PC-9 (cell line): Measurements from ENCODE around the gene SLC26A11. TPM values are rescaled to one million over a fixed set of nuclear protein-coding genes. Genes with fewer than 3 reads are reported as not detected.

Source experiments
- BruUV-seq: library from RNA; stranded (reverse); fragments of 400-500 nt; replicated peaks from 2 replicates; lab custom pipeline; 2021; lab: Mats Ljungman, UMichigan
- CTCF ChIA-PET: fragments of 300-600 bp; sonication (Branson Sonifier 250); formaldehyde crosslinking; loops from one replicate; lab custom pipeline; 2022; ENCODE audit warnings: antibody characterized with exemption; lab: Charles Lee
- POLR2A ChIA-PET: fragments of 300-600 bp; sonication (Branson Sonifier 250); formaldehyde crosslinking; loops from one replicate; lab custom pipeline; 2022; ENCODE audit warnings: antibody characterized with exemption; ENCODE audit not compliant: unreplicated experiment; lab: Charles Lee
- DNase-seq, 2 experiments: peaks; one replicate each; pipeline versions ENCODE4 v3.0.0 to v3.0.0-alpha.2; 2015 to 2022; ENCODE audit warnings: mixed read lengths in 1 of 2
- H2AFZ ChIP-seq: fragments of 200-600 bp; sonication (generic); 2 replicates; pipeline ENCODE4 v1.8.1; 2017; ENCODE audit warnings: antibody characterized with exemption
- H3F3A ChIP-seq: fragments of 200-600 bp; sonication (generic); 2 replicates; pipeline ENCODE4 v1.8.1; 2017; ENCODE audit warnings: antibody characterized with exemption, mild to moderate bottlenecking, low read depth; ENCODE audit not compliant: insufficient read depth
- H3K27ac ChIP-seq: fragments of 200-600 bp; sonication (generic); 2 replicates; pipeline ENCODE4 v1.6.1; 2016; ENCODE audit warnings: mixed run types
- H3K27me3 ChIP-seq: fragments of 200-600 bp; sonication (generic); 2 replicates; pipeline ENCODE4 v1.6.1; 2016; ENCODE audit warnings: low read depth, mixed run types; ENCODE audit not compliant: insufficient read depth
- H3K36me3 ChIP-seq: fragments of 200-600 bp; sonication (generic); 2 replicates; pipeline ENCODE4 v1.6.1; 2016; ENCODE audit warnings: low read depth, mixed run types
- H3K4me1 ChIP-seq: fragments of 200-600 bp; sonication (generic); replicated peaks from 2 replicates; pipeline ENCODE4 v1.6.1; 2016; ENCODE audit warnings: mixed run types; ENCODE audit not compliant: insufficient read depth
- H3K4me2 ChIP-seq: fragments of 200-600 bp; sonication (generic); 2 replicates; pipeline ENCODE4 v1.6.1; 2017; ENCODE audit warnings: mixed run types
- H3K4me3 ChIP-seq: fragments of 200-600 bp; sonication (generic); 2 replicates; pipeline ENCODE4 v1.6.1; 2016; ENCODE audit warnings: mixed run types
- H3K79me2 ChIP-seq: fragments of 200-600 bp; sonication (generic); 2 replicates; pipeline ENCODE4 v1.6.1; 2017; ENCODE audit warnings: low read depth, mixed run types
- H3K9me2 ChIP-seq: fragments of 200-600 bp; sonication (generic); 2 replicates; pipeline ENCODE4 v1.8.1; 2017; ENCODE audit warnings: mild to moderate bottlenecking; ENCODE audit not compliant: insufficient read depth
- H3K9me3 ChIP-seq: fragments of 200-600 bp; sonication (generic); 2 replicates; pipeline ENCODE4 v1.8.1; 2016; ENCODE audit warnings: low read depth; ENCODE audit not compliant: insufficient read depth
- H4K20me1 ChIP-seq: fragments of 200-600 bp; sonication (generic); 2 replicates; pipeline ENCODE4 v1.8.1; 2017; ENCODE audit not compliant: insufficient read depth
- CTCF ChIP-seq: fragments of 200-600 bp; sonication (generic); conservative IDR thresholded peaks from 2 replicates; pipeline ENCODE4 v1.6.1; 2017; ENCODE audit warnings: mixed run types, antibody characterized with exemption, mild to moderate bottlenecking, moderate library complexity
- EZH2 ChIP-seq: fragments of 200-600 bp; sonication (generic); IDR thresholded peaks from 2 replicates; pipeline ENCODE4 v1.8.0; 2017; ENCODE audit warnings: antibody characterized with exemption, low read depth
- intact Hi-C: fragments of 100-400 bp; cut with micrococcal nuclease; formaldehyde crosslinking; loops from one replicate; pipeline ENCODE4 v1.10.0; 2022; ENCODE audit not compliant: unreplicated experiment
- total RNA-seq: library from RNA; stranded (reverse); gene quantifications from 2 replicates; pipeline ENCODE4 v1.2.3, GENCODE V29; 2021

The SLC26A11 gene
- total RNA-seq, 1 experiment from 2014 or later: 12.4 TPM

- ChIA-PET POLR2A (interaction anchor here (0.6 kb wide), 1 partner anchor 37 kb away, joined by 6 read pairs; no protein-coding TSS in a partner anchor), CTCF (interaction anchor here (0.5 kb wide), 1 partner anchor 107 kb away, joined by 4 read pairs; no protein-coding TSS in a partner anchor)
- Histone ChIP-seq H4K20me1 (no peaks in the 10 kb centered on the region), H3K9me2 (no peaks in the 10 kb centered on the region), H3K27ac (peak overlapping the region; percentile 94), H3F3A (peaks cover 11% of the 10 kb centered on the region), H3K27me3 (no peaks in the 10 kb centered on the region), H2AFZ (no peak overlapping the region), H3K4me3 (no peak overlapping the region), H3K4me1 (peaks cover 32% of the 10 kb centered on the region), H3K9me3 (no peaks in the 10 kb centered on the region), H3K36me3 (no peaks in the 10 kb centered on the region), H3K4me2 (peak overlapping the region; percentile 66), H3K79me2 (no peaks in the 10 kb centered on the region)
- DNase-seq: peak in 1 of 2 experiments; percentile 73
- TF ChIP-seq CTCF (no peak), EZH2 (no peak)
- intact Hi-C loops: loop anchor here (1.0 to 5.0 kb wide), 6 partner anchors 34 to 247 kb away; partner anchors contain the start of genes EIF4A3, GAA, SGSH and SLC26A11
- BruUV-seq: TSS peak; percentile 86
Observed at GRCh38 chr17:80253631-80254395, 33.6 kb downstream of the SLC26A11 start.

- Histone ChIP-seq H3K4me3 (peak overlapping the region; percentile 38; the same call in 1 of the 2 replicates), H3K4me1 (peaks cover 41% of the 10 kb centered on the region), H4K20me1 (no peaks in the 10 kb centered on the region), H2AFZ (no peak overlapping the region), H3K36me3 (no peaks in the 10 kb centered on the region), H3K4me2 (peak overlapping the region; percentile 66), H3K9me2 (no peaks in the 10 kb centered on the region), H3F3A (peaks cover 11% of the 10 kb centered on the region), H3K9me3 (no peaks in the 10 kb centered on the region), H3K27ac (peak overlapping the region; percentile 94), H3K27me3 (no peaks in the 10 kb centered on the region), H3K79me2 (no peaks in the 10 kb centered on the region)
- BruUV-seq: no TSS peak
- intact Hi-C loops: loop anchor here (1.0 to 5.0 kb wide), 5 partner anchors 34 to 247 kb away; partner anchors contain the start of genes EIF4A3, GAA, SGSH and SLC26A11
- ChIA-PET CTCF (no interaction called here), POLR2A (interaction anchor here (0.6 kb wide), 1 partner anchor 36 kb away, joined by 6 read pairs; no protein-coding TSS in a partner anchor)
- TF ChIP-seq EZH2 (no peak), CTCF (no peak)
- peak; percentile 83 to 96 for DNase-seq
Observed at GRCh38 chr17:80254396-80255251, 34.4 kb downstream of the SLC26A11 start.

- H3F3A ChIP-seq: peaks cover 11% of the 10 kb centered on the region
- peak overlapping the region; percentile 94 for H3K27ac ChIP-seq
- no peak overlapping the region for H3K4me3 ChIP-seq
- intact Hi-C loops: no loop called here
- H3K9me2 ChIP-seq: no peaks in the 10 kb centered on the region
- H3K36me3 ChIP-seq: no peaks in the 10 kb centered on the region
- BruUV-seq: no TSS peak
- H4K20me1 ChIP-seq: no peaks in the 10 kb centered on the region
- POLR2A ChIA-PET: interaction anchor here (0.7 kb wide), 1 partner anchor 15 kb away, joined by 4 read pairs; no protein-coding TSS in a partner anchor
- peaks cover 42% of the 10 kb centered on the region for H3K4me1 ChIP-seq
- no peak overlapping the region for H3K4me2 ChIP-seq
- no peak for DNase-seq
- H2AFZ ChIP-seq: no peak overlapping the region
- H3K79me2 ChIP-seq: no peaks in the 10 kb centered on the region
- CTCF ChIA-PET: no interaction called here
- no peaks in the 10 kb centered on the region for H3K9me3 ChIP-seq
- no peaks in the 10 kb centered on the region for H3K27me3 ChIP-seq
- no peak for TF ChIP-seq EZH2
- no peak for TF ChIP-seq CTCF
Observed at GRCh38 chr17:80256034-80256350, 35.8 kb downstream of the SLC26A11 start.
